Lower leg skin (tissue), 4 donors: ENCODE data around the gene MYO3B. TPM values are rescaled to one million over a fixed set of nuclear protein-coding genes. Genes with fewer than 3 reads are reported as not detected.

Source experiments
- DNase-seq, 2 donors: peaks; one replicate each; pipeline ENCODE4 v3.0.0-alpha.2; 2019; ENCODE audit warnings: low spot score in 2 of 2
- H3K4me3 ChIP-seq: fragments of 200-600 bp; sonication (generic); 2 replicates; pipeline ENCODE4 v1.5.1; 2017; ENCODE audit warnings: mild to moderate bottlenecking, low read depth; ENCODE audit not compliant: poor library complexity, severe bottlenecking
- CTCF ChIP-seq, 3 donors: fragments of 450-650 bp; IDR thresholded peaks; one replicate each; pipeline ENCODE4 v1.5.1; 2016; ENCODE audit warnings: antibody characterized with exemption in 3 of 3, mild to moderate bottlenecking in 3 of 3, moderate library complexity in 2 of 3
- POLR2A ChIP-seq, 2 donors: fragments of 450-650 bp; IDR thresholded peaks; one replicate each; pipeline ENCODE4 v1.6.1; 2016 to 2017; ENCODE audit warnings: antibody characterized with exemption in 2 of 2, mild to moderate bottlenecking in 1 of 2, moderate library complexity in 1 of 2
- WGBS, 2 donors: methylation state at CpG; one replicate each; pipeline ENCODE4 v1.1.5; 2018; 5-methylcytosine and 5-hydroxymethylcytosine counted together
- intact Hi-C: fragments of 100-400 bp; cut with DNase I; formaldehyde crosslinking; loops from one replicate; pipeline ENCODE4 v1.15.0; 2023; ENCODE audit warnings: low total_unique reads
- total RNA-seq, 4 donors: library from RNA; depleted of rRNA; stranded (reverse); fragments of >200 nt; gene quantifications; one replicate each; pipeline ENCODE4 v1.1.0, GENCODE V29; 2016

The MYO3B gene
- total RNA-seq, 4 donors from 2014 or later: 0.17 to 0.81 (median 0.66) TPM

GRCh38 chr2:170509452-170510193, 331.7 kb downstream of the MYO3B start:
- 88 to 92% methylated on average over 8 of the region's 8 CpGs for WGBS, 2 donors
- no peak overlapping the region for H3K4me3 ChIP-seq

DNA sequence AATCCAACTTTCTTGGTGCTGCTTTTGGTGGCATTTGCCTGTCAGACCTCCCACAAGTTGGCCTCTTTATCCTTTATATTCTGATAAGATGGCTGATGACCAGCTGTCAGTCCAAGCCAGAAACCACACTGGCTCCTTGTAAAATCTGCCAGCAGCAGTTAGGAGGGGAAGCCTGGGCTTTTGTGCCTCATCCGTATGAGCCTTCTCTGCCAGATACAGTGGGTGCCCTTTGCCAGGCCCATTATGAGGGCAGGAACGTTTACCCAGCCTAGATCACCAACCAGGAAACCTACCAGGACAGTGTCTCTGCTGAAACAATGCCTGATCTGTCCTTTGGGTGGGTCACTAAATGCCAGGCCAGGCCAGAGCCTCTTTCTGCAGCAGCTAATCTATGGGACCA, 334.3 kb downstream of the MYO3B start:
- H3K4me3 ChIP-seq: no peak overlapping the region
- no peak for DNase-seq
- 38 to 40% methylated on average over 2 of the region's 2 CpGs for WGBS, 2 donors
- intact Hi-C loops: no loop called here
- TF ChIP-seq CTCF (IDR thresholded peaks at IDR 0.05): no peak
- no peak for TF ChIP-seq POLR2A (IDR thresholded peaks at IDR 0.05)

More at GRCh38 chr2:170509452-170510193, 331.7 kb downstream of the MYO3B start:
- intact Hi-C loops: no loop called here
- TF ChIP-seq CTCF (IDR thresholded peaks at IDR 0.05) (no peak), POLR2A (IDR thresholded peaks at IDR 0.05) (no peak)
- no peak for DNase-seq

GRCh38 chr2:170514140-170514539, 336.2 kb downstream of the MYO3B start:
- 75 to 77% methylated on average over 5 of the region's 5 CpGs for WGBS, 2 donors
- H3K4me3 ChIP-seq: no peak overlapping the region
- intact Hi-C loops: no loop called here
- no peak for DNase-seq
- TF ChIP-seq CTCF (IDR thresholded peaks at IDR 0.05) (no peak), POLR2A (IDR thresholded peaks at IDR 0.05) (no peak)

- intact Hi-C loops: no loop called here
- no peak overlapping the region for H3K4me3 ChIP-seq
- TF ChIP-seq CTCF (IDR thresholded peaks at IDR 0.05) (no peak), POLR2A (IDR thresholded peaks at IDR 0.05) (no peak)
- WGBS, 2 donors: 67 to 68% methylated on average over 1 of the region's 1 CpG
- DNase-seq: no peak
Observed at GRCh38 chr2:170517538-170517937, 339.6 kb downstream of the MYO3B start.

DNA sequence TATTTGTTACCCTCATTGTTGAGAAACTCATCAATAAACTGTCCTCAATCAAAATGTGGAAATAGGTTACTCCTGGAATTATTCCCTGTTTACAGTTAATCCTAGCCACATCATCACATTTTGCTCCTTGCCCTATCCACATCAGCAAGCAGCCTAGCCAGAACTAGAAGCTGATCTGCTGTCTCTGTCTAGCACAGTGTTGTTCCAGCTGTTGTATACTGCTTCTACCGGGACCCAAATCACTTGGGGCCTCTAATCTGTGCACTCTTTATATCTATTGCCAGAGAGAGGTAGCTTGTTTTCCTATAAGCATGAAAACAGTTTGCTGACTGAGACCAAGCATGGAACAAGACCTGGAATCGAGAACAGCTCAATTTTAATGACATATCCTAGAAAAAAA, 341.0 kb downstream of the MYO3B start:
- no peak for TF ChIP-seq CTCF (IDR thresholded peaks at IDR 0.05)
- no peak for TF ChIP-seq POLR2A (IDR thresholded peaks at IDR 0.05)
- no peak for DNase-seq
- WGBS, 2 donors: 80 to 85% methylated on average over 2 of the region's 2 CpGs
- no peak overlapping the region for H3K4me3 ChIP-seq
- intact Hi-C loops: no loop called here

GRCh38 chr2:170521299-170521698, 343.4 kb downstream of the MYO3B start:
- TF ChIP-seq CTCF (IDR thresholded peaks at IDR 0.05): no peak
- no peak for TF ChIP-seq POLR2A (IDR thresholded peaks at IDR 0.05)
- intact Hi-C loops: no loop called here
- no peak overlapping the region for H3K4me3 ChIP-seq
- DNase-seq: no peak
- WGBS, 2 donors: 92% methylated on average over 2 of the region's 2 CpGs
